ENCODE data around the gene VPS36.

DNA sequence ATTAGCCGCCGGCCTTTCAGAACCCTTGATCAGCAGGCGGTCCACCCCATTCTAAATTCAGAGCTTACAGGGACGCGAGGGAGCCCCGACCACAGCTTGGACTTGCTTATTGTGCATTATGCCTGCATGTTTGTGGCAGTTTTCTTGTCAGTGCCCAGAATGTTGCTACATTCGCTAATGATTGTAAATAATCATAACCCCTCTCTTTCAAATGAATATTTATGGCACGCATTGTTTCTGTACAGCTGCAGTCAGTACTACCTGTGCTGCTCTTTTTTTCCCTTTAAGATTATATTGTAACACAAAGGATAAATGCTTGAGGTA lies 321 bp upstream of the VPS36 start:
- TF ChIP-seq, protein P1, sequence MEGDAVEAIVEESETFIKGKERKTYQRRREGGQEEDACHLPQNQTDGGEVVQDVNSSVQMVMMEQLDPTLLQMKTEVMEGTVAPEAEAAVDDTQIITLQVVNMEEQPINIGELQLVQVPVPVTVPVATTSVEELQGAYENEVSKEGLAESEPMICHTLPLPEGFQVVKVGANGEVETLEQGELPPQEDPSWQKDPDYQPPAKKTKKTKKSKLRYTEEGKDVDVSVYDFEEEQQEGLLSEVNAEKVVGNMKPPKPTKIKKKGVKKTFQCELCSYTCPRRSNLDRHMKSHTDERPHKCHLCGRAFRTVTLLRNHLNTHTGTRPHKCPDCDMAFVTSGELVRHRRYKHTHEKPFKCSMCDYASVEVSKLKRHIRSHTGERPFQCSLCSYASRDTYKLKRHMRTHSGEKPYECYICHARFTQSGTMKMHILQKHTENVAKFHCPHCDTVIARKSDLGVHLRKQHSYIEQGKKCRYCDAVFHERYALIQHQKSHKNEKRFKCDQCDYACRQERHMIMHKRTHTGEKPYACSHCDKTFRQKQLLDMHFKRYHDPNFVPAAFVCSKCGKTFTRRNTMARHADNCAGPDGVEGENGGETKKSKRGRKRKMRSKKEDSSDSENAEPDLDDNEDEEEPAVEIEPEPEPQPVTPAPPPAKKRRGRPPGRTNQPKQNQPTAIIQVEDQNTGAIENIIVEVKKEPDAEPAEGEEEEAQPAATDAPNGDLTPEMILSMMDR (IDR thresholded peaks at IDR 0.05) = no peak
- no peak for TF ChIP-seq EZH2 (IDR thresholded peaks at IDR 0.05)

All from neural progenitor cell (in vitro differentiated cells).